Endothelial cell of umbilical vein (primary cell): ENCODE results near the gene NR5A2.

Experiments used
- CTCF ChIP-seq, 2 donors: IDR thresholded peaks; 1 replicate in 1 of 2; 2 replicates in 1 of 2; pipeline ENCODE4 v1.5.1; 2011; ENCODE audit warnings: low read length in 2 of 2, mild to moderate bottlenecking in 2 of 2, moderate library complexity in 2 of 2, control low read depth in 1 of 2, inconsistent platforms in 1 of 2, low read depth in 1 of 2; ENCODE audit not compliant: insufficient read depth in 1 of 2; ENCODE audit errors: extremely low read depth in 1 of 2
- GATA2 ChIP-seq: IDR thresholded peaks from 2 replicates; pipeline ENCODE4 v1.7.0; 2011; ENCODE audit warnings: low read depth, mild to moderate bottlenecking, moderate library complexity, mixed read lengths, low read length; ENCODE audit not compliant: insufficient read length, insufficient read depth
- POLR2A ChIP-seq: IDR thresholded peaks from 2 replicates; pipeline ENCODE4 v1.6.1; 2012; ENCODE audit warnings: low read depth, mild to moderate bottlenecking, control low read depth, low read length
- POLR2AphosphoS5 ChIP-seq: IDR thresholded peaks from 2 replicates; pipeline ENCODE4 v1.6.1; 2012; ENCODE audit warnings: low read depth, mild to moderate bottlenecking, control low read depth, low read length, moderate library complexity; ENCODE audit not compliant: insufficient read depth

- TF ChIP-seq GATA2 (no peak), CTCF (IDR thresholded peaks at IDR 0.05; ENCODE audit: extremely low read depth in 1 of 2, insufficient read depth in 1 of 2, low read depth in 1 of 2, low read length in 2 of 2) (no peak), POLR2AphosphoS5 (no peak), POLR2A (no peak)
These were observed 134.7 kb downstream of the NR5A2 start for GRCh38 chr1:200162258-200162657.
